Choroid plexus epithelial cell (primary cell): ENCODE results near the gene GCLC.

ENCODE experiments used
- DNase-seq: peaks from one replicate; pipeline ENCODE4 v3.0.0-alpha.2; 2010; ENCODE audit warnings: low read depth
- H3K4me3 ChIP-seq: 2 replicates; pipeline ENCODE4 v1.5.1; 2011; ENCODE audit warnings: low read depth, mild to moderate bottlenecking, control low read depth, low read length, moderate library complexity
- TF ChIP-seq, protein P1 (sequence below): conservative IDR thresholded peaks from 2 replicates; pipeline ENCODE4 v1.5.1; 2011; ENCODE audit warnings: low read depth, mild to moderate bottlenecking, control low read depth, inconsistent platforms, low read length, moderate library complexity

Gene GCLC

DNA sequence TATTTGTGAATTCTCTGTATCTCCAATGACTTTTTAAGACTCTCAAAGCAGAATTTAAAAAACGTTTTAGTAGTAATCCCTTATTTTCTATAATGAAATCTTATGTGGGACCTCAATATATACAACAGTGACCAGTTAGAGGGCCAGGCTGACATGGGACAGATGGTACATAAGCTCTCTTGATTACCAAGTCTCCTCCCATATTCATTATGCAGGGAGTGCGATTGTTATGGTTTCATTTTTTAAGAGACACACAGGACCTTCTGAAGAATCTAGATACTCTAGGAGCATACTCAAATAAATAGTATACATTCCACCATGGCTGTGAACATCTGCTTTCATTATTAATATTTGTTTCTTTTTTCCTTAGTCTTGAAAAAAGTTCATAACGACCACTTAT is 43.5 kb downstream of the GCLC start:
- H3K4me3 ChIP-seq: no peak overlapping the region
- TF ChIP-seq, protein P1, sequence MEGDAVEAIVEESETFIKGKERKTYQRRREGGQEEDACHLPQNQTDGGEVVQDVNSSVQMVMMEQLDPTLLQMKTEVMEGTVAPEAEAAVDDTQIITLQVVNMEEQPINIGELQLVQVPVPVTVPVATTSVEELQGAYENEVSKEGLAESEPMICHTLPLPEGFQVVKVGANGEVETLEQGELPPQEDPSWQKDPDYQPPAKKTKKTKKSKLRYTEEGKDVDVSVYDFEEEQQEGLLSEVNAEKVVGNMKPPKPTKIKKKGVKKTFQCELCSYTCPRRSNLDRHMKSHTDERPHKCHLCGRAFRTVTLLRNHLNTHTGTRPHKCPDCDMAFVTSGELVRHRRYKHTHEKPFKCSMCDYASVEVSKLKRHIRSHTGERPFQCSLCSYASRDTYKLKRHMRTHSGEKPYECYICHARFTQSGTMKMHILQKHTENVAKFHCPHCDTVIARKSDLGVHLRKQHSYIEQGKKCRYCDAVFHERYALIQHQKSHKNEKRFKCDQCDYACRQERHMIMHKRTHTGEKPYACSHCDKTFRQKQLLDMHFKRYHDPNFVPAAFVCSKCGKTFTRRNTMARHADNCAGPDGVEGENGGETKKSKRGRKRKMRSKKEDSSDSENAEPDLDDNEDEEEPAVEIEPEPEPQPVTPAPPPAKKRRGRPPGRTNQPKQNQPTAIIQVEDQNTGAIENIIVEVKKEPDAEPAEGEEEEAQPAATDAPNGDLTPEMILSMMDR: no peak
- no peak for DNase-seq

DNA sequence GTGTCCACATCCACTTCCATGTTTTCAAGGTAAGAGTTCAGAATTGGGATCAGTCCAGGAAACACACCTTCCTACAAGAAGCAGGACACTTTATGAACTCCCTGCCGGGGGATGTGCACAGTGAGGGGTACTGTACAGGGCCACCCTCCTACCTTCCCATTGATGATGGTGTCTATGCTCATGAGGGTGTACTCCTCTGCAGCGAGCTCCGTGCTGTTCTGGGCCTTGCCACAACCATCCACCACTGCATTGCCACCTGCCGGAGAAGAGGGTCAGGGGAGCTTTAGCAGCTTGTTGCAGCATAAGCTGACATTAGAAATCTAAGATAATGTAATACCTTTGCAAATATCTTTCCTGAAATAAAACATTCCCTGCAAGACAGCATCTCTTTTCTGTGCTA is 44.8 kb downstream of the GCLC start:
- DNase-seq: no peak
- no peak overlapping the region for H3K4me3 ChIP-seq
- TF ChIP-seq, protein P1: no peak

DNA sequence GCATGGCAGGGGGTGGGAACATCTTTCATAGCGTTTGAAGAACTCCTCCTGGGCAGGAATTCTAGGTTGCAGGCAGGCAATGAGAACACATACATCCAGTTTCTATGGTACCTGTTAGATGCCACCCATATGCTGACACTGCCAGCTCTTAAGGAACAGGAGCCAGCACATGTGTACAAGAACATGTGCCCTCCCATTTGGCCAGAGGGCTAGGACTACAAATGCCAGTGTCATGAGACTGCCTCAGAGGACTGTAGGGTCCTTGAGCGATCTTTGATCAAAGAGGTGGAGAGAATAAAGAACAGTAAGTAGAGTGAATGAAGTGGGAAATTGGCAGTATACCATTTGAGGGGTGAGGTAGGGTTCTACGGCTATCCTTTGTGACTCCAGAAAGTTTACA is 45.8 kb downstream of the GCLC start:
- TF ChIP-seq, protein P1: no peak
- H3K4me3 ChIP-seq: no peak overlapping the region
- DNase-seq: no peak

DNA sequence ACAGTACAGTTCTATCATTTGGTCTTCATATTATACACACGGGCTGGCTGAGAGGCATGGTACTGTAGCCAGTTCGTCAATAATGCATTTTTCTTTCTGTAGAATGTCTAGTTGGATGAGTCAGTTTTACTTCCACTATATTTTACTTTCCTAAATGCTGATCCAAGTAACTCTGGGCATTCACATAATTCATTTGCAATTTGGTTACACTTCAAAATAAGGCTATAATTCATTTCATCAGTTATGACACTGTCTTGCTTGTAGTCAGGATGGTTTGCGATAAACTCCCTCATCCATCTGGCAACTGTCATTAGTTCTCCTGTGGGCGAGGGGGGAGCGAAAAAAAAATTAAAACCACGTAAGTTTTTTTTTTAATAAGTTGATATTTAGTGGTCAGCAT is 46.3 kb downstream of the GCLC start:
- no peak for DNase-seq
- no peak overlapping the region for H3K4me3 ChIP-seq
- TF ChIP-seq, protein P1: no peak

DNA sequence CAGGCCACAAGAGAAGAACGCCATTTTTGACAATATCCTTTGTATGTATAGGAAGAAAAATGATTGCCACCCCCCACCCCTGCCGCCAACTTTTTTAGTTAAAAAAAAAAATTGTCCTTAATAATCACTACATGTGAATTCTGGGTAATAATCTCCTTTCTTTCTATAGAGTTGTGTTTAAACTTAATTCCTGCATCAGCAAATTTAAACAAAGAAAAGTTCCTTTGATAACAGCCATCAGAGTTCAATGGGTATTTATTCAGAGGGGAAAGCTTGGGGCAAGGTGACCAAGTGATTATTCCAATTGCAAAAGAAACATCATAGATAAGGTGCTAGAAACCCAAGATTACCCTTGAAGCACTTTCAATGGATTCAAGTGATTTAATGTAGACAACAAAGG is 47.0 kb downstream of the GCLC start:
- H3K4me3 ChIP-seq: no peak overlapping the region
- TF ChIP-seq, protein P1: no peak
- DNase-seq: no peak

DNA sequence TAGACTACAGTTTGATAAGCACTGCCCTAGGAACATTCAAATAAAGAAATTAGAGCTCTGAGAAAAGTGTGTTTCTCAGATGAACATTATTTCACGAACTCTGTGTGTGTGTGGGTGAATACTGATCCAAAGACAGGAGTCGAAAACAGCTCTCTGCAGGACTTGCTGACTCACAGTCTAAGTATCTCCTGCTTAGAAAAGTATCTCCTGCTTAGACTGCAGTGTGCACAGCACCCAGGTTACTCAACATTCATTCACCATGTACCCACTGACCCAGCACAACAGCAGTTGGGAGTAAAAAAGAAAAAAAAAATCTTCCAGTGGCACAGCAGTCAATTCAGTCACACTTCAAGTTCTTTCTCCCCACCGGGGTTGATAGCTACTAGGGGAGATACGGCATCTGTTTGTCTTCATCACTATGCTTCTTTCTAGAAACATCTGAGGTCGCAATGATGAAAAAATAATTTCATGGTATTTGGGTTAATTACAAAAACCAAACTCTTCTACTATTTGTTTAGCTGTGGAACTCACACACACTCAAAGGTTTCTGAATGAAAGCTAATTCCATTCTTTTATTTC is 48.0 kb downstream of the GCLC start:
- TF ChIP-seq, protein P1: no peak
- DNase-seq: peak; percentile 96
- no peak overlapping the region for H3K4me3 ChIP-seq

DNA sequence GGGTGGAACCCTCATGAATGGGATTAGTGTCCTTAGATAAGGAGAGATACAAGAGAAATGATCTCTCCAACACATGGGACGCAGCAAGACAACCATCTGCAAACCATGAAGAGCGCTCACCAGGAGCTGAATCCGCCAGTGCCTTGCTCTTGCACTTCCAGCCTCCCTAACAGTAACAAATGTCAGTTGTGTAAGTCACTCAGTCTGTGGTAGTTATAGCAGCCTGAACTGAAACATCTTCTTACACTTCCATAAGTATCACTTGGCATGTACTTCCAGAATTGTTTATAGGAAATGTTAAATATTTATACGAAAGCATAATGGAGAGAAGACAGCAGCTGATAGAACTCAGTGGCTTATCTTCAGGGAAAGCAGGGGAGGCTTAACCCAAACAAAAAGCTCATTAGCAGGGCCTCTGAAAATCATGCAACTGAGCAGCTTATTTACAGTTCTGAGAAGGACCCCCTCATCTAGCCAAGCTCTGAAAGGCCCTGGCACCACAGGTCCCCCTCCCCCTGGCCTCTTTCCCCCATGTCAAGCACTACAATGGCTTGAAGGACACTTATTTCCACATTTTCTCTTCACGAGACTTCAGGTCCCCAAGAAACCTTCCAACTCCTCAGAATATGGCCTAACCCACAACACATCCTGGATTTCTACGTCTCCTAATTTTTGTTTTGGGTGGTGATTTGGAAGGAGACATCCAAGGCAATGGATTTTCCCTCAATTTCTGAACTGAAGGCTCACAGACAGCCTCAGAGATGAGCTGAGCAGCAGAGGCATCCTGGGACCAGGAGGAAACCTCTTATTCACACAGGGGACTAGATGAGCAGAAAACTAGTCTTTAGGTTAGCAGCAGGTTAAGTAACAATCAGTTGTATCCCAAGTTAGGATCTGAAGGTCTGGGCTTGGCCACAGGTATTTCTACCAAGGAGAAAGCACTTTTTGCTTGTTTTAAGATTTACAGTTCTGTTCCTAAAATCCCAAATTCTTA is 49.1 kb downstream of the GCLC start:
- no peak for DNase-seq
- TF ChIP-seq, protein P1: no peak
- no peak overlapping the region for H3K4me3 ChIP-seq
